ENCODE results near the gene CCDC57. TPM values are rescaled to one million over a fixed set of nuclear protein-coding genes. Genes with fewer than 3 reads are reported as not detected.

The CCDC57 gene
- total and polyA plus RNA-seq, 2 of the 4 experiments (the other 2 are of a cell fraction) = 7.3 to 31.3 TPM

DNA sequence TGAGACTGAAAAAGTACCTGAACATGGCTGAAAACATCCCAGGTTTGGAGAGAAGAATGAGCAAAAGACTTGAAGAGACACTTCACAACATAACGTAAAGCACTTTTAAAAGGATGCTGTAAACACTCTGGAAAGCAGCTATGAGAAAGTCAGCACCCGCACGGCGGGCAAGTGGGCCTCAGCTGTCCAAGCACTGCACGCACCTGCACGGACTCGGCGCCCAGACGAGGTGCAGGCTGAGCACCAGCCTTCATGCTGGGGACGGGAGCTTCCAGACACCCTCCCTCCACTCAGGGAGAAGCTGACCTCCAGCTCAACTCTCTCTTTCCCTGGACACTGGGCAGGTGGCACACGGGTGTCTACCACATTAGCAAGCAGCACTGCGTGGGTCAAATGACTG lies 13.1 kb downstream of the CCDC57 start:
- intact Hi-C loops (cut with micrococcal nuclease) (no loop called here), in situ Hi-C loops (cut with MboI; ENCODE audit: low sequenced_read_pairs) (no loop called here), dilution Hi-C loops (cut with HindIII; ENCODE audit: low sequenced_read_pairs, unreplicated experiment) (no loop called here)
- Histone ChIP-seq H3K14ac (replicated peaks; ENCODE audit: low read depth, low read length) (no peak overlapping the region), H4K8ac (ENCODE audit: low read depth in 2 of 2, low read length in 2 of 2) (no peak overlapping the region), H2AK9ac (replicated peaks; ENCODE audit: low read depth, low read length, poor library complexity) (no peak overlapping the region), H4K91ac (ENCODE audit: insufficient read depth, low read depth, low read length) (no peak overlapping the region), H3K27ac (ENCODE audit: insufficient read depth, low read length) (no peak overlapping the region), H3K4me1 (ENCODE audit: control insufficient read depth, insufficient read depth, low read length) (no peaks in the 10 kb centered on the region), H3K36me3 (ENCODE audit: control insufficient read depth, insufficient read depth, low read length) (peaks cover 28% of the 10 kb centered on the region), H2BK20ac (ENCODE audit: low read depth, low read length) (no peak overlapping the region), H3K18ac (ENCODE audit: low read depth, low read length) (no peak overlapping the region), H3K56ac (ENCODE audit: extremely low read depth, insufficient read depth, low read length) (no peak overlapping the region), H4K5ac (ENCODE audit: low read depth, low read length) (no peak overlapping the region), H2BK120ac (ENCODE audit: low read depth, low read length) (no peak overlapping the region), H3K9me1 (ENCODE audit: insufficient read depth, low read length) (no peaks in the 10 kb centered on the region), H3K4me3 (ENCODE audit: insufficient read depth, low read depth, low read length) (no peak overlapping the region), H3K4me2 (ENCODE audit: low read depth, low read length) (no peak overlapping the region), H2BK5ac (ENCODE audit: low read depth, low read length, poor library complexity, severe bottlenecking) (no peak overlapping the region), H3K27me3 (ENCODE audit: control insufficient read depth, insufficient read depth, low read length) (no peaks in the 10 kb centered on the region), H2AFZ (replicated peaks; ENCODE audit: low read length, poor library complexity) (no peak overlapping the region), H3K9ac (ENCODE audit: low read depth, low read length) (no peak overlapping the region), H3K79me1 (ENCODE audit: low read depth in 1 of 2, low read length in 2 of 2) (peaks cover 17 to 21% of the 10 kb centered on the region in 2 experiments), H2BK15ac (ENCODE audit: low read depth, low read length) (no peak overlapping the region), H4K20me1 (ENCODE audit: insufficient read depth, low read length) (peaks cover 9% of the 10 kb centered on the region; the same call in 1 of the 2 replicates), H2AK5ac (ENCODE audit: low read depth, low read length) (no peak overlapping the region), H3K23ac (ENCODE audit: low read depth, low read length) (no peak overlapping the region), H3K9me3 (ENCODE audit: control insufficient read depth, insufficient read depth, low read length) (no peaks in the 10 kb centered on the region), H3K4ac (ENCODE audit: low read depth, low read length) (no peak overlapping the region)
- no TSS peak for BruUV-seq (replicated peaks)
- CTCF ChIA-PET = no interaction called here
- TF ChIP-seq, protein P1, sequence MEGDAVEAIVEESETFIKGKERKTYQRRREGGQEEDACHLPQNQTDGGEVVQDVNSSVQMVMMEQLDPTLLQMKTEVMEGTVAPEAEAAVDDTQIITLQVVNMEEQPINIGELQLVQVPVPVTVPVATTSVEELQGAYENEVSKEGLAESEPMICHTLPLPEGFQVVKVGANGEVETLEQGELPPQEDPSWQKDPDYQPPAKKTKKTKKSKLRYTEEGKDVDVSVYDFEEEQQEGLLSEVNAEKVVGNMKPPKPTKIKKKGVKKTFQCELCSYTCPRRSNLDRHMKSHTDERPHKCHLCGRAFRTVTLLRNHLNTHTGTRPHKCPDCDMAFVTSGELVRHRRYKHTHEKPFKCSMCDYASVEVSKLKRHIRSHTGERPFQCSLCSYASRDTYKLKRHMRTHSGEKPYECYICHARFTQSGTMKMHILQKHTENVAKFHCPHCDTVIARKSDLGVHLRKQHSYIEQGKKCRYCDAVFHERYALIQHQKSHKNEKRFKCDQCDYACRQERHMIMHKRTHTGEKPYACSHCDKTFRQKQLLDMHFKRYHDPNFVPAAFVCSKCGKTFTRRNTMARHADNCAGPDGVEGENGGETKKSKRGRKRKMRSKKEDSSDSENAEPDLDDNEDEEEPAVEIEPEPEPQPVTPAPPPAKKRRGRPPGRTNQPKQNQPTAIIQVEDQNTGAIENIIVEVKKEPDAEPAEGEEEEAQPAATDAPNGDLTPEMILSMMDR (conservative IDR thresholded peaks at IDR 0.05; ENCODE audit: low read depth, low read length) = no peak
- TF ChIP-seq NFE2L2 (IDR thresholded peaks at IDR 0.05; ENCODE audit: low read depth, low read length) (no peak), CEBPB (IDR thresholded peaks at IDR 0.05; ENCODE audit: low read depth, low read length) (no peak), FOS (IDR thresholded peaks at IDR 0.05; ENCODE audit: low read depth, low read length) (no peak)
- POLR2A ChIA-PET (ENCODE audit: unreplicated experiment) = interaction anchor here (0.5 kb wide), 1 partner anchor 30 kb away, joined by 3 read pairs; no protein-coding TSS in a partner anchor
- no peak for ATAC-seq (ENCODE audit: low read depth)
- DNase-seq = no peak
- WGBS, 2 experiments (ENCODE audit: extremely low coverage in 2 of 2, insufficient read length in 1 of 2) = 99% methylated on average over 9 of the region's 12 CpGs; no CpG with 5 or more reads in 1 of the 2 experiments

All from IMR-90 (cell line).